ENCODE results near the gene FAM107B.

- TF ChIP-seq CTCF (IDR thresholded peaks at IDR 0.05; ENCODE audit: control extremely low read depth in 1 of 3, insufficient read depth in 1 of 3, low read depth in 1 of 3, low read length in 3 of 3) (no peak), SRF (IDR thresholded peaks at IDR 0.05; ENCODE audit: low read depth, low read length) (no peak), EP300 (IDR thresholded peaks at IDR 0.05; ENCODE audit: borderline replicate concordance in 1 of 2, low read depth in 2 of 2, low read length in 2 of 2) (no peak), RBBP5 (IDR thresholded peaks at IDR 0.05; ENCODE audit: borderline replicate concordance, low read depth, low read length) (no peak), SP2 (IDR thresholded peaks at IDR 0.05; ENCODE audit: low read length) (no peak), BRCA1 (IDR thresholded peaks at IDR 0.05; ENCODE audit: low read depth, low read length) (no peak), RAD21 (IDR thresholded peaks at IDR 0.05 in 1 of 2, conservative IDR thresholded peaks at IDR 0.05 in 1 of 2; ENCODE audit: low read depth in 2 of 2, low read length in 2 of 2) (no peak), CHD2 (IDR thresholded peaks at IDR 0.05; ENCODE audit: low read length) (no peak)
Measured at GRCh38 chr10:14554491-14555205, 220.0 kb downstream of the FAM107B start.

Measured in H1 (cell line).